Esophagus (tissue), 2 donors: Measurements from ENCODE around the gene SMTN. TPM values are rescaled to one million over a fixed set of nuclear protein-coding genes. Genes with fewer than 3 reads are reported as not detected.
"Not testable (repeated sequence)": the region's sequence is repeated elsewhere in the genome, so short reads cannot be mapped to it uniquely, and the experiment has no call there.

Experiments used
- H3K27ac ChIP-seq, 2 donors: one replicate each; pipeline ENCODE4 v1.5.1; 2013; ENCODE audit warnings: low read depth in 2 of 2, mild to moderate bottlenecking in 2 of 2, inconsistent platforms in 1 of 2, low read length in 1 of 2, moderate library complexity in 1 of 2
- H3K27me3 ChIP-seq, 2 donors: one replicate each; pipeline ENCODE4 v1.6.1; 2013; ENCODE audit warnings: low read length in 2 of 2, control low read depth in 1 of 2, mild to moderate bottlenecking in 1 of 2; ENCODE audit not compliant: insufficient read depth in 2 of 2, control insufficient read depth in 1 of 2
- H3K36me3 ChIP-seq, 2 donors: one replicate each; pipeline ENCODE4 v1.6.1; 2013; ENCODE audit warnings: low read length in 1 of 2; ENCODE audit not compliant: control insufficient read depth in 2 of 2, insufficient read depth in 2 of 2
- H3K4me1 ChIP-seq, 2 donors: one replicate each; pipeline ENCODE4 v1.6.1; 2013; ENCODE audit warnings: low read length in 1 of 2; ENCODE audit not compliant: control insufficient read depth in 2 of 2, insufficient read depth in 2 of 2
- H3K4me3 ChIP-seq, 2 donors: one replicate each; pipeline ENCODE4 v1.5.1; 2013; ENCODE audit warnings: low read length in 2 of 2, mild to moderate bottlenecking in 2 of 2, low read depth in 1 of 2, moderate library complexity in 1 of 2
- H3K9me3 ChIP-seq, 2 donors: one replicate each; pipeline ENCODE4 v1.6.1; 2013; ENCODE audit warnings: mild to moderate bottlenecking in 2 of 2, low read depth in 1 of 2, low read length in 1 of 2, moderate library complexity in 1 of 2; ENCODE audit not compliant: control insufficient read depth in 2 of 2, insufficient read depth in 1 of 2
- WGBS, 2 donors: extraction: QIAGEN DNeasy Blood & Tissue Kit; methylation state at CpG; one replicate each; pipeline ENCODE4 v1.1.7; 2013; 5-methylcytosine and 5-hydroxymethylcytosine counted together
- polyA plus RNA-seq, 2 donors: library from polyadenylated mRNA; stranded (reverse); fragments of 200-250 nt; gene quantifications; one replicate each; pipeline ENCODE4 v1.2.3, GENCODE V29; 2013
- donor health status: healthy with polysubstance abuse.
- donor health status: Bipolar disorder and iron deficiency.

The SMTN gene
- polyA plus RNA-seq, 2 donors: 100 to 103 TPM

GRCh38 chr22:31095637-31096249 lies 14.6 kb downstream of the SMTN start:
- Histone ChIP-seq H3K4me1 (peaks cover 3 to 4% of the 10 kb centered on the region in 2 donors), H3K9me3 (no peaks in the 10 kb centered on the region), H3K4me3 (no peak overlapping the region), H3K36me3 (peaks cover 0 to 42% of the 10 kb centered on the region in 2 donors), H3K27me3 (no peaks in the 10 kb centered on the region), H3K27ac (peak overlapping the region in 1 of 2 donors; percentile 34)
- WGBS, 2 donors: 85 to 86% methylated on average over 3 of the region's 3 CpGs

- H3K4me1 ChIP-seq: peaks cover 3 to 4% of the 10 kb centered on the region in 2 donors
- peaks cover 0 to 32% of the 10 kb centered on the region in 2 donors for H3K36me3 ChIP-seq
- 86 to 90% methylated on average over 27 of the region's 27 CpGs for WGBS, 2 donors
- peak overlapping the region in 1 of 2 donors; percentile 37 for H3K27ac ChIP-seq
- no peaks in the 10 kb centered on the region for H3K9me3 ChIP-seq
- no peak overlapping the region for H3K4me3 ChIP-seq
- H3K27me3 ChIP-seq: no peaks in the 10 kb centered on the region
Observed at GRCh38 chr22:31096657-31097279, 15.7 kb downstream of the SMTN start.

GRCh38 chr22:31097539-31097938 lies 16.4 kb downstream of the SMTN start:
- H3K4me1 ChIP-seq, H3K27me3 ChIP-seq, H3K9me3 ChIP-seq, H3K4me3 ChIP-seq: not testable (repeated sequence)
- H3K27ac ChIP-seq: peak overlapping the region in 1 of 2 donors; percentile 54
- 85 to 92% methylated on average over 5 of the region's 5 CpGs for WGBS, 2 donors
- peaks cover 0 to 29% of the 10 kb centered on the region in 2 donors for H3K36me3 ChIP-seq

- H3K4me3 ChIP-seq: no peak overlapping the region
- H3K27ac ChIP-seq: peak overlapping the region; percentile 60 to 68
- no peaks in the 10 kb centered on the region for H3K27me3 ChIP-seq
- peaks cover 0 to 29% of the 10 kb centered on the region in 2 donors for H3K36me3 ChIP-seq
- H3K9me3 ChIP-seq: no peaks in the 10 kb centered on the region
- H3K4me1 ChIP-seq: peaks cover 3 to 7% of the 10 kb centered on the region in 2 donors
- WGBS, 2 donors: 77 to 82% methylated on average over 10 of the region's 10 CpGs
Observed at GRCh38 chr22:31097941-31098631, 17.0 kb downstream of the SMTN start.

GRCh38 chr22:31098632-31099110 lies 17.6 kb downstream of the SMTN start:
- peak overlapping the region; percentile 60 to 73 for H3K27ac ChIP-seq
- H3K27me3 ChIP-seq: no peaks in the 10 kb centered on the region
- peaks cover 3 to 7% of the 10 kb centered on the region in 2 donors for H3K4me1 ChIP-seq
- H3K36me3 ChIP-seq: peaks cover 0 to 33% of the 10 kb centered on the region in 2 donors
- H3K9me3 ChIP-seq: no peaks in the 10 kb centered on the region
- 73 to 74% methylated on average over 36 of the region's 36 CpGs for WGBS, 2 donors
- H3K4me3 ChIP-seq: no peak overlapping the region

GRCh38 chr22:31099386-31099785 lies 18.3 kb downstream of the SMTN start:
- H3K36me3 ChIP-seq: peaks cover 0 to 31% of the 10 kb centered on the region in 2 donors

GRCh38 chr22:31099841-31100761 lies 19.0 kb downstream of the SMTN start:
- WGBS, 2 donors: 90 to 91% methylated on average over 30 to 34 of the region's 34 CpGs
- Histone ChIP-seq H3K9me3 (no peaks in the 10 kb centered on the region), H3K36me3 (peaks cover 0 to 28% of the 10 kb centered on the region in 2 donors), H3K27me3 (no peaks in the 10 kb centered on the region), H3K4me1 (peaks cover 3 to 9% of the 10 kb centered on the region in 2 donors), H3K27ac (peak overlapping the region; percentile 51 to 62), H3K4me3 (no peak overlapping the region)

More at GRCh38 chr22:31099386-31099785, 18.3 kb downstream of the SMTN start:
- Histone ChIP-seq H3K4me1 (peaks cover 3 to 9% of the 10 kb centered on the region in 2 donors), H3K9me3 (no peaks in the 10 kb centered on the region), H3K27ac (peak overlapping the region; percentile 51 to 73), H3K27me3 (no peaks in the 10 kb centered on the region), H3K4me3 (no peak overlapping the region)
- 84 to 92% methylated on average over 6 of the region's 6 CpGs for WGBS, 2 donors

GRCh38 chr22:31100762-31101525 lies 19.8 kb downstream of the SMTN start:
- H3K4me3 ChIP-seq: no peak overlapping the region
- peaks cover 0 to 25% of the 10 kb centered on the region in 2 donors for H3K36me3 ChIP-seq
- no peaks in the 10 kb centered on the region for H3K27me3 ChIP-seq
- peaks cover 3 to 9% of the 10 kb centered on the region in 2 donors for H3K4me1 ChIP-seq
- 93 to 94% methylated on average over 17 to 18 of the region's 18 CpGs for WGBS, 2 donors
- peak overlapping the region; percentile 29 to 65 for H3K27ac ChIP-seq
- H3K9me3 ChIP-seq: no peaks in the 10 kb centered on the region
